ENCODE results near the gene RPS16. TPM values are rescaled to one million over a fixed set of nuclear protein-coding genes. Genes with fewer than 3 reads are reported as not detected.

The RPS16 gene
- total and polyA plus RNA-seq, 2 of the 8 experiments (the other 6 are each of a cell fraction or from before 2014, with no cell fraction given), result 2,433 to 7,810 TPM

DNA sequence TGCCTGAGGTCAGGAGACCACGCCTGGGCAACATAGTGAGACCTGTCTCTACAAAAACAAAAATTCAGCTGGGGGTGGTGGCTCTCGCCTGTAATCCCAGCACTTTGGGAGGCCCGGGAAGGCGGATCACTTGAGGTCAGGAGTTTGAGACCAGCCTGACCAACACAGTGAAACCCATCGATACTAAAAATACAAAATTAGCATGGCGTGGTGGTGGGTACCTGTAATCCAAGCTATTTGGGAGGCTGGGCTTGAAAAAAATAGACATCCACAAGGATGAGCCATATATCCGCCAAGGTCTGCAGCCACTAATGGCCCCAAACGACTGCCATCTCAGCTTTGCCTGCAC, 3.1 kb downstream of the RPS16 start:
- Histone ChIP-seq H3K9ac (replicated peaks in 1 of 4; ENCODE audit: extremely low read depth in 1 of 4, low read depth in 3 of 4, low read length in 3 of 4) (no peak overlapping the region), H3K27me3 (replicated peaks in 1 of 4; ENCODE audit: control insufficient read depth in 3 of 4, extremely low read depth in 1 of 4, insufficient read depth in 3 of 4, low read length in 3 of 4) (no peaks in the 10 kb centered on the region; a peak in 1 of 7 replicates), H2BK20ac (ENCODE audit: low read length) (no peak overlapping the region), H3K23me2 (ENCODE audit: low read depth, low read length) (peaks cover 8% of the 10 kb centered on the region), H3K4me2 (ENCODE audit: insufficient read depth in 1 of 2, low read depth in 2 of 2, low read length in 2 of 2) (no peak overlapping the region), H3K56ac (replicated peaks; ENCODE audit: insufficient read length, low read depth, low read length) (no peak overlapping the region), H3K4ac (replicated peaks; ENCODE audit: insufficient read length, low read depth, low read length) (no peak overlapping the region), H3K79me2 (ENCODE audit: control insufficient read depth in 1 of 2, insufficient read depth in 2 of 2, low read length in 2 of 2) (peaks cover 7 to 20% of the 10 kb centered on the region in 2 experiments; a peak in 3 of 4 replicates), H2BK120ac (replicated peaks; ENCODE audit: low read depth, low read length) (no peak overlapping the region), H2BK12ac (ENCODE audit: low read depth, low read length) (no peak overlapping the region), H3K14ac (ENCODE audit: insufficient read length) (no peak overlapping the region), H2BK15ac (ENCODE audit: low read length) (no peak overlapping the region), H3K36me3 (ENCODE audit: control insufficient read depth in 2 of 4, insufficient read depth in 4 of 4, low read length in 3 of 4) (peaks cover 20 to 30% (median 23%) of the 10 kb centered on the region in 4 experiments), H3K4me3 (ENCODE audit: extremely low read depth in 1 of 4, insufficient read depth in 2 of 4, low read depth in 3 of 4, low read length in 4 of 4) (no peak overlapping the region), H4K91ac (replicated peaks; ENCODE audit: insufficient read length, low read length) (no peak overlapping the region), H2BK5ac (ENCODE audit: low read depth, low read length) (no peak overlapping the region), H4K5ac (ENCODE audit: insufficient read length, low read depth, low read length) (no peak overlapping the region), H3K23ac (ENCODE audit: insufficient read length) (no peak overlapping the region), H3K18ac (ENCODE audit: extremely low read depth, low read length) (no peak overlapping the region), H3K4me1 (replicated peaks in 1 of 4; ENCODE audit: control insufficient read depth in 3 of 4, insufficient read depth in 4 of 4, low read length in 3 of 4) (peaks cover 5 to 20% (median 11%) of the 10 kb centered on the region in 4 experiments), H2AK5ac (ENCODE audit: low read depth, low read length) (no peak overlapping the region), H4K8ac (ENCODE audit: extremely low read depth, insufficient read depth, low read length) (no peak overlapping the region), H3K27ac (ENCODE audit: low read depth, low read length) (no peak overlapping the region), H4K20me1 (replicated peaks in 1 of 2; ENCODE audit: control insufficient read depth in 1 of 2, insufficient read depth in 2 of 2, low read length in 2 of 2) (peaks cover 2 to 18% of the 10 kb centered on the region in 2 experiments), H3K9me3 (ENCODE audit: insufficient read depth in 2 of 2, low read depth in 1 of 2, low read length in 1 of 2) (no peaks in the 10 kb centered on the region), H3K79me1 (ENCODE audit: low read depth, low read length) (peaks cover 8% of the 10 kb centered on the region), H2AFZ (ENCODE audit: low read length) (no peak overlapping the region)
- WGBS, 2 experiments (ENCODE audit: extremely low coverage in 1 of 2, insufficient coverage in 1 of 2, insufficient read length in 1 of 2, insufficient replicate concordance in 2 of 2, low coverage in 1 of 2, low lambda C conversion rate in 2 of 2, missing lambda C conversion rate in 1 of 2), result 96% methylated on average over 8 of the region's 8 CpGs; no CpG with 5 or more reads in 1 of the 2 experiments
- no peak for FAIRE-seq
- CTCF ChIA-PET (ENCODE audit: partially characterized antibody), result interaction anchor here (2.1 kb wide), 1 partner anchor 18 kb away, joined by 6 read pairs; no protein-coding TSS in a partner anchor
- TF ChIP-seq, protein P1, sequence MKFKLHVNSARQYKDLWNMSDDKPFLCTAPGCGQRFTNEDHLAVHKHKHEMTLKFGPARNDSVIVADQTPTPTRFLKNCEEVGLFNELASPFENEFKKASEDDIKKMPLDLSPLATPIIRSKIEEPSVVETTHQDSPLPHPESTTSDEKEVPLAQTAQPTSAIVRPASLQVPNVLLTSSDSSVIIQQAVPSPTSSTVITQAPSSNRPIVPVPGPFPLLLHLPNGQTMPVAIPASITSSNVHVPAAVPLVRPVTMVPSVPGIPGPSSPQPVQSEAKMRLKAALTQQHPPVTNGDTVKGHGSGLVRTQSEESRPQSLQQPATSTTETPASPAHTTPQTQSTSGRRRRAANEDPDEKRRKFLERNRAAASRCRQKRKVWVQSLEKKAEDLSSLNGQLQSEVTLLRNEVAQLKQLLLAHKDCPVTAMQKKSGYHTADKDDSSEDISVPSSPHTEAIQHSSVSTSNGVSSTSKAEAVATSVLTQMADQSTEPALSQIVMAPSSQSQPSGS (IDR thresholded peaks at IDR 0.05; ENCODE audit: low read length), result peak; percentile 53; the same call in 1 of the 2 replicates
- TF ChIP-seq MAFK (IDR thresholded peaks at IDR 0.05; ENCODE audit: low read depth, low read length), result no peak
- TF ChIP-seq JUN (IDR thresholded peaks at IDR 0.05; ENCODE audit: low read depth, low read length), result no peak
- POLR2A ChIA-PET (ENCODE audit: partially characterized antibody), result interaction anchor here (0.9 to 47.8 kb wide), 17 partner anchors 9 to 104 kb away, joined by 3 to 1154 read pairs (median 7); partner anchors contain the start of genes EID2B, MED29, PAF1 and PLEKHG2
- DNase-seq (ENCODE audit: low read depth in 1 of 2, low spot score in 2 of 2), result no peak

All from H1 (cell line).